DOHH2 (cell line): ENCODE results near the gene SNCB.

Experiments
- CTCF ChIP-seq: fragments of 200-600 bp; sonication (generic); IDR thresholded peaks from one replicate; pipeline ENCODE4 v1.5.1; 2014; ENCODE audit warnings: antibody characterized with exemption, mild to moderate bottlenecking, low read depth, low read length; ENCODE audit not compliant: poor library complexity, severe bottlenecking
- EZH2phosphoT487 ChIP-seq: fragments of 200-600 bp; sonication (generic); IDR thresholded peaks from 2 replicates; pipeline ENCODE4 v1.6.1; 2017; ENCODE audit warnings: borderline replicate concordance, mild to moderate bottlenecking, antibody characterized with exemption, low read length, moderate library complexity, mixed read lengths

- no peak for TF ChIP-seq CTCF
- TF ChIP-seq EZH2phosphoT487: no peak
Measured at GRCh38 chr5:176606875-176607274, 23.5 kb downstream of the SNCB start.
